HCT116 (cell line): ENCODE results near the gene CHD3. TPM values are rescaled to one million over a fixed set of nuclear protein-coding genes. Genes with fewer than 3 reads are reported as not detected.

Source experiments
- ATAC-seq: fragments of 200-7000 bp; cut with Tn5 transposase; 2 replicates; pipeline ENCODE4 v1.9.1; 2020; ENCODE audit warnings: mild to moderate bottlenecking, moderate library complexity
- BruUV-seq: library from RNA; stranded (reverse); fragments of 400-500 nt; replicated peaks from 2 replicates; lab custom pipeline; 2021; lab: Mats Ljungman, UMichigan
- CTCF ChIA-PET: fragments of 300-600 bp; sonication (Branson Sonifier 250); formaldehyde crosslinking; loops from one replicate; lab custom pipeline; 2021; ENCODE audit warnings: antibody characterized with exemption; lab: Charles Lee
- POLR2A ChIA-PET: fragments of 300-600, 350-600 bp; sonication (Branson Sonifier 250); formaldehyde crosslinking; loops from one replicate; lab custom pipeline; 2021; ENCODE audit warnings: antibody characterized with exemption; lab: Charles Lee
- RAD21 ChIA-PET, 2 experiments: fragments of 300-600 bp; sonication (Branson Sonifier 250); formaldehyde crosslinking; loops; one replicate each; lab custom pipeline; 2023; ENCODE audit warnings: low total read pairs in 2 of 2; ENCODE audit not compliant: uncharacterized antibody in 2 of 2, unreplicated experiment in 2 of 2, low non-redundant PET in 1 of 2; lab: Charles Lee
- DNase-seq: peaks from one replicate; pipeline ENCODE4 v3.0.0-alpha.2; 2010; ENCODE audit warnings: low read depth, low spot score
- H2AFZ ChIP-seq: fragments of 200-600 bp; shearing (Covaris generic), sonication (generic); 2 replicates; pipeline ENCODE4 v1.6.1; 2017; ENCODE audit warnings: low read depth, mixed run types, mixed read lengths, antibody characterized with exemption, low read length; ENCODE audit not compliant: poor library complexity, severe bottlenecking
- H3K27ac ChIP-seq: 2 replicates; pipeline ENCODE4 v1.5.1; 2012; ENCODE audit warnings: low read depth, low read length
- H3K27me3 ChIP-seq: fragments of 200-600 bp; sonication (generic); 2 replicates; pipeline ENCODE4 v1.6.1; 2016; ENCODE audit warnings: mixed run types, low read length, mixed read lengths; ENCODE audit not compliant: insufficient read depth
- H3K36me3 ChIP-seq, 2 experiments: fragments of 200-500 bp in 1 of 2; fragments of 200-600 bp in 1 of 2; sonication (Bioruptor generic) in 1 of 2; sonication (generic) in 1 of 2; 2 replicates each; pipeline versions ENCODE4 v1.5.1 to v1.6.1; 2014 to 2016; ENCODE audit warnings: low read length in 2 of 2, inconsistent platforms in 1 of 2, mixed read lengths in 1 of 2, mixed run types in 1 of 2; ENCODE audit not compliant: insufficient read depth in 2 of 2, control insufficient read depth in 1 of 2
- H3K4me1 ChIP-seq, 2 experiments: fragments of 200-600 bp in 1 of 2; sonication (generic) in 1 of 2; 2 replicates each; pipeline versions ENCODE4 v1.5.1 to v1.6.1; 2012 to 2017; ENCODE audit warnings: low read length in 2 of 2, inconsistent platforms in 1 of 2, mild to moderate bottlenecking in 1 of 2, mixed read lengths in 1 of 2, mixed run types in 1 of 2, moderate library complexity in 1 of 2; ENCODE audit not compliant: insufficient read depth in 2 of 2, control insufficient read depth in 1 of 2
- H3K4me2 ChIP-seq: fragments of 200-600 bp; sonication (generic); 2 replicates; pipeline ENCODE4 v1.6.1; 2017; ENCODE audit warnings: mixed run types, low read length, mixed read lengths
- H3K4me3 ChIP-seq, 2 experiments: fragments of 200-600 bp in 1 of 2; sonication (generic) in 1 of 2; replicated peaks in 1 of 2; 2 replicates each; pipeline ENCODE4 v1.5.1; 2011 to 2016; ENCODE audit warnings: low read length in 2 of 2, control low read depth in 1 of 2, low read depth in 1 of 2, mild to moderate bottlenecking in 1 of 2, mixed read lengths in 1 of 2, mixed run types in 1 of 2
- H3K79me2 ChIP-seq: fragments of 200-600 bp; sonication (generic); 2 replicates; pipeline ENCODE4 v1.6.1; 2017; ENCODE audit warnings: mild to moderate bottlenecking, mixed run types, low read length, moderate library complexity, mixed read lengths; ENCODE audit not compliant: insufficient read depth
- H3K9ac ChIP-seq: fragments of 200-600 bp; sonication (generic); 2 replicates; pipeline ENCODE4 v1.6.1; 2016; ENCODE audit warnings: low read length, mixed read lengths
- H3K9me2 ChIP-seq: fragments of 200-600 bp; sonication (generic), shearing (Covaris generic); 2 replicates; pipeline ENCODE4 v1.6.1; 2017; ENCODE audit warnings: mixed run types, mild to moderate bottlenecking, moderate library complexity; ENCODE audit not compliant: insufficient read depth
- H3K9me3 ChIP-seq, 2 experiments: fragments of 200-500 bp in 1 of 2; fragments of 200-600 bp in 1 of 2; sonication (Bioruptor generic) in 1 of 2; sonication (generic) in 1 of 2; 2 replicates each; pipeline ENCODE4 v1.6.1; 2014 to 2017; ENCODE audit warnings: low read length in 2 of 2, mixed read lengths in 2 of 2, inconsistent platforms in 1 of 2, low read depth in 1 of 2, mild to moderate bottlenecking in 1 of 2, mixed run types in 1 of 2, moderate library complexity in 1 of 2; ENCODE audit not compliant: control insufficient read depth in 1 of 2, insufficient read depth in 1 of 2
- H4K20me1 ChIP-seq: fragments of 200-600 bp; sonication (generic), shearing (Covaris generic); 2 replicates; pipeline ENCODE4 v1.6.1; 2017; ENCODE audit warnings: mixed run types, mild to moderate bottlenecking, moderate library complexity; ENCODE audit not compliant: insufficient read depth
- ATF3 ChIP-seq: IDR thresholded peaks from 2 replicates; pipeline ENCODE4 v1.6.1; 2012
- CBX3 ChIP-seq: IDR thresholded peaks from 2 replicates; pipeline ENCODE4 v1.6.1; 2012; ENCODE audit warnings: low read depth
- ELF1 ChIP-seq: IDR thresholded peaks from 2 replicates; pipeline ENCODE4 v1.6.1; 2012; ENCODE audit warnings: low read depth, borderline replicate concordance
- EZH2 ChIP-seq: fragments of 200-600 bp; sonication (generic); IDR thresholded peaks from 2 replicates; pipeline ENCODE4 v1.6.1; 2017; ENCODE audit warnings: antibody characterized with exemption, mixed run types
- EZH2phosphoT487 ChIP-seq: fragments of 200-600 bp; IDR thresholded peaks from 2 replicates; pipeline ENCODE4 v1.6.1; 2018; ENCODE audit warnings: antibody characterized with exemption, borderline replicate concordance
- FOSL1 ChIP-seq: IDR thresholded peaks from 2 replicates; pipeline ENCODE4 v1.6.1; 2012; ENCODE audit warnings: low read depth
- RAD21 ChIP-seq: IDR thresholded peaks from 2 replicates; pipeline ENCODE4 v1.6.1; 2012; ENCODE audit warnings: low read depth, mild to moderate bottlenecking
- REST ChIP-seq: IDR thresholded peaks from 2 replicates; pipeline ENCODE4 v1.6.1; 2012; ENCODE audit warnings: low read depth
- SIN3A ChIP-seq: IDR thresholded peaks from 2 replicates; pipeline ENCODE4 v1.6.1; 2012; ENCODE audit warnings: low read depth
- SRF ChIP-seq: IDR thresholded peaks from 2 replicates; pipeline ENCODE4 v1.6.1; 2012; ENCODE audit warnings: low read depth
- TCF7L2 ChIP-seq: IDR thresholded peaks from 2 replicates; pipeline ENCODE4 v1.7.0; 2011; ENCODE audit warnings: borderline replicate concordance, inconsistent platforms; ENCODE audit not compliant: insufficient read depth, insufficient read length; ENCODE audit errors: extremely low read depth
- ZFX ChIP-seq: fragments of 450-650 bp; IDR thresholded peaks from 2 replicates; pipeline ENCODE4 v1.6.1; 2017
- ZNF274 ChIP-seq: fragments of 200-500 bp; sonication (Bioruptor generic); IDR thresholded peaks from 2 replicates; pipeline ENCODE4 v1.6.1; 2014; ENCODE audit warnings: mild to moderate bottlenecking, low read depth, low read length, inconsistent platforms
- intact Hi-C: fragments of 100-400 bp; cut with micrococcal nuclease; formaldehyde crosslinking; loops from 2 replicates; pipeline ENCODE4 v1.10.0; 2022
- total RNA-seq: library from RNA; stranded (reverse); gene quantifications from one replicate; pipeline ENCODE4 v1.2.1, GENCODE V29; 2021; ENCODE audit not compliant: unreplicated experiment

CHD3 gene
- total RNA-seq, 1 experiment from 2014 or later: 54.8 TPM

- intact Hi-C loops: no loop called here
- RAD21 ChIA-PET: no interaction called here
- Histone ChIP-seq H2AFZ (no peak overlapping the region), H3K9me3 (no peaks in the 10 kb centered on the region), H3K79me2 (no peaks in the 10 kb centered on the region), H3K4me1 (peaks cover 10 to 28% of the 10 kb centered on the region in 2 experiments; a peak in 3 of 4 replicates), H3K27me3 (no peaks in the 10 kb centered on the region), H3K9ac (no peak overlapping the region), H3K9me2 (no peaks in the 10 kb centered on the region), H3K4me3 (no peak overlapping the region), H3K4me2 (peak overlapping the region; percentile 24; the same call in 1 of the 2 replicates), H3K36me3 (0 out of 4 replicates have a peak, but pooled peaks cover 0 to 3% of the 10 kb centered on the region in 2 experiments), H3K27ac (no peak overlapping the region; the same call in 1 of the 2 replicates), H4K20me1 (no peaks in the 10 kb centered on the region)
- no TSS peak for BruUV-seq
- TF ChIP-seq ZFX (no peak), ATF3 (no peak), TCF7L2 (no peak), EZH2 (no peak), SIN3A (no peak)
- no peak for ATAC-seq
- DNase-seq: no peak
- POLR2A ChIA-PET: interaction anchor here (1.0 to 2.3 kb wide), 2 partner anchors 10 to 78 kb away, joined by 3 to 8 read pairs; no protein-coding TSS in a partner anchor
- CTCF ChIA-PET: interaction anchor here (1.7 to 2.1 kb wide), 2 partner anchors 125 kb away, joined by 5 to 7 read pairs; no protein-coding TSS in a partner anchor
These were observed 27.7 kb downstream of the CHD3 start for GRCh38 chr17:7916385-7916682.

- POLR2A ChIA-PET: interaction anchor here (1.2 to 2.3 kb wide), 2 partner anchors 10 to 80 kb away, joined by 3 to 8 read pairs; no protein-coding TSS in a partner anchor
- Histone ChIP-seq H4K20me1 (no peaks in the 10 kb centered on the region), H3K9me2 (no peaks in the 10 kb centered on the region), H3K9me3 (no peaks in the 10 kb centered on the region), H3K79me2 (no peaks in the 10 kb centered on the region), H3K4me1 (peaks cover 10 to 28% of the 10 kb centered on the region in 2 experiments; a peak in 3 of 4 replicates), H3K4me2 (no peak overlapping the region), H3K27me3 (no peaks in the 10 kb centered on the region), H3K36me3 (no peaks in the 10 kb centered on the region), H3K27ac (no peak overlapping the region), H2AFZ (no peak overlapping the region), H3K9ac (no peak overlapping the region), H3K4me3 (no peak overlapping the region)
- intact Hi-C loops: no loop called here
- TF ChIP-seq ELF1 (no peak), REST (no peak), SIN3A (no peak), EZH2phosphoT487 (no peak), CBX3 (no peak), RAD21 (no peak), SRF (no peak), FOSL1 (no peak), ZNF274 (no peak), TCF7L2 (no peak)
- no peak for ATAC-seq
- RAD21 ChIA-PET: no interaction called here
- CTCF ChIA-PET: interaction anchor here (2.1 kb wide), 1 partner anchor 125 kb away, joined by 7 read pairs; no protein-coding TSS in a partner anchor
- BruUV-seq: no TSS peak
- DNase-seq: no peak
These were observed 28.2 kb downstream of the CHD3 start for GRCh38 chr17:7916808-7917207.
